Naive thymus-derived CD4-positive, alpha-beta T cell (primary cell): ENCODE measurements around the gene SIK2. TPM values are rescaled to one million over a fixed set of nuclear protein-coding genes. Genes with fewer than 3 reads are reported as not detected.

ENCODE experiments used
- ATAC-seq: fragments of 150-1000 bp; cut with Tn5 transposase; 2 replicates; pipeline ENCODE4 v1.10.0; 2021; ENCODE audit warnings: mild to moderate bottlenecking, moderate library complexity
- CTCF ChIA-PET: fragments of 350-600 bp; sonication (Branson Sonifier 250); formaldehyde crosslinking; loops from one replicate; lab custom pipeline; 2021; ENCODE audit warnings: antibody characterized with exemption; lab: Charles Lee
- POLR2A ChIA-PET: fragments of 350-600 bp; sonication (Branson Sonifier 250); formaldehyde crosslinking; loops from one replicate; lab custom pipeline; 2021; ENCODE audit warnings: antibody characterized with exemption, inconsistent platforms; lab: Charles Lee
- DNase-seq, 9 donors: peaks; one replicate each; pipeline versions ENCODE4 v3.0.0 to v3.0.0-alpha.2; 2020 to 2022; ENCODE audit warnings: mixed read lengths in 1 of 9
- H3K27ac ChIP-seq: one replicate; pipeline ENCODE4 v1.7.0; 2013; ENCODE audit warnings: mild to moderate bottlenecking, low read depth, low read length, moderate library complexity
- H3K27me3 ChIP-seq, 2 donors: one replicate each; pipeline ENCODE4 v1.7.0; 2013; ENCODE audit warnings: low read length in 2 of 2, mild to moderate bottlenecking in 2 of 2, moderate library complexity in 2 of 2; ENCODE audit not compliant: control insufficient read depth in 2 of 2, insufficient read depth in 2 of 2
- H3K36me3 ChIP-seq, 3 experiments: 1 replicate in 2 of 3; 2 replicates in 1 of 3; pipeline ENCODE4 v1.7.0; 2013; ENCODE audit warnings: low read length in 3 of 3, mild to moderate bottlenecking in 3 of 3, moderate library complexity in 1 of 3; ENCODE audit not compliant: insufficient read depth in 3 of 3, control insufficient read depth in 2 of 3
- H3K4me1 ChIP-seq, 2 donors: one replicate each; pipeline ENCODE4 v1.7.0; 2013; ENCODE audit warnings: low read length in 2 of 2, mild to moderate bottlenecking in 2 of 2, moderate library complexity in 1 of 2; ENCODE audit not compliant: control insufficient read depth in 2 of 2, insufficient read depth in 2 of 2
- H3K4me3 ChIP-seq: 2 replicates; pipeline ENCODE4 v1.7.0; 2013; ENCODE audit warnings: mild to moderate bottlenecking, low read length
- H3K9me3 ChIP-seq, 3 experiments: 1 replicate in 2 of 3; 2 replicates in 1 of 3; pipeline ENCODE4 v1.7.0; 2013; ENCODE audit warnings: low read length in 3 of 3; ENCODE audit not compliant: control insufficient read depth in 2 of 3
- H3K27ac Mint-ChIP-seq, 9 donors: one replicate each; pipeline ENCODE4 v1.8.0; 2020 to 2022; ENCODE audit warnings: mixed read lengths in 9 of 9, mild to moderate bottlenecking in 8 of 9, moderate library complexity in 5 of 9, inconsistent platforms in 2 of 9
- H3K27me3 Mint-ChIP-seq, 5 donors: one replicate each; pipeline ENCODE4 v1.8.0; 2021 to 2022; ENCODE audit warnings: mixed read lengths in 5 of 5, mild to moderate bottlenecking in 1 of 5
- H3K36me3 Mint-ChIP-seq, 5 donors: one replicate each; pipeline ENCODE4 v1.8.0; 2020 to 2022; ENCODE audit warnings: mixed read lengths in 5 of 5, mild to moderate bottlenecking in 3 of 5, inconsistent platforms in 1 of 5
- H3K4me1 Mint-ChIP-seq, 7 donors: one replicate each; pipeline ENCODE4 v1.8.0; 2020 to 2022; ENCODE audit warnings: mixed read lengths in 7 of 7, mild to moderate bottlenecking in 3 of 7, inconsistent platforms in 1 of 7
- H3K4me3 Mint-ChIP-seq, 10 donors: one replicate each; pipeline ENCODE4 v1.8.0; 2020 to 2022; ENCODE audit warnings: mild to moderate bottlenecking in 10 of 10, mixed read lengths in 10 of 10, moderate library complexity in 6 of 10, inconsistent platforms in 2 of 10
- H3K9me3 Mint-ChIP-seq, 11 donors: one replicate each; pipeline ENCODE4 v1.8.0; 2020 to 2022; ENCODE audit warnings: mixed read lengths in 11 of 11, mild to moderate bottlenecking in 4 of 11, inconsistent platforms in 1 of 11, moderate library complexity in 1 of 11
- intact Hi-C, 2 donors: fragments of 100-400 bp; cut with micrococcal nuclease; formaldehyde crosslinking; loops; one replicate each; pipeline ENCODE4 v1.15.1; 2023
- polyA plus RNA-seq, 2 donors: library from polyadenylated mRNA; unstranded; fragments of 300-500 nt; fragmentation: Illumina TruSeq; gene quantifications; one replicate each; pipeline ENCODE4 v1.2.3, GENCODE V29; 2021
- total RNA-seq, 6 experiments: library from RNA in 5 of 6; stranded (reverse) in 5 of 6; gene quantifications; 1 replicate in 5 of 6; 2 replicates in 1 of 6; pipeline ENCODE4 v1.2.3 and lab custom pipeline; 2021 to 2026

The SIK2 gene
- total and polyA plus RNA-seq, 7 experiments from 2014 or later, result 0.19 to 12.9 (median 9.4) TPM

DNA sequence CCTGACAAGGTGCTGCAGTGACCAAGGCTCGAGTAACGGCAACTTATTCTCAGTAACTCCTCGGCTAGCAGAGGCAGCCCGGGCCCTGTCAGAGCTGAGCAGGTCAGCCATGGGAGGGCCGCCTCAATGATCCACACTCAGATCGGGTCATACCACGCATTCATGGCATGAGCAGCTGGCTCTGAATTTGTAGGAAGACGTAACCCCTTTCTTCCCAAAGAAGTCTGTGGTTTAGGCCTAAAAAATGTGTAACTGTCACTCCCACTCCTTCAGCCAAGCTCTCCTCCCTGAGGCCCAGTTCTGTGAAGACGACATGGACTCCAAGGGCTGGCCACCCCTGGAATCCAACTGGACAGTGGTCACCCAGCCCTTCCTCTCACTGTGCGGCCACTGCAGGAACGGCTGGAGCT lies 133.9 kb downstream of the SIK2 start:
- ChIA-PET POLR2A (no interaction called here), CTCF (interaction anchor here (1.2 kb wide), 1 partner anchor 26 kb away, joined by 4 read pairs; no protein-coding TSS in a partner anchor)
- no peaks in the 10 kb centered on the region for H3K27me3 Mint-ChIP-seq
- Histone ChIP-seq H3K36me3 (peaks cover 0 to 20% (median 0%) of the 10 kb centered on the region in 3 experiments), H3K9me3 (no peaks in the 10 kb centered on the region), H3K27me3 (no peaks in the 10 kb centered on the region), H3K27ac (no peak overlapping the region), H3K4me1 (no peaks in the 10 kb centered on the region), H3K4me3 (no peak overlapping the region)
- DNase-seq, result no peak
- peak overlapping the region in 7 of 9 donors; percentile 21 to 84 (median 57) for H3K27ac Mint-ChIP-seq
- no peak for ATAC-seq
- peak overlapping the region in 1 of 10 donors; percentile 10 for H3K4me3 Mint-ChIP-seq
- no peaks in the 10 kb centered on the region for H3K9me3 Mint-ChIP-seq
- peaks cover 3 to 16% (median 7%) of the 10 kb centered on the region in 5 donors for H3K36me3 Mint-ChIP-seq
- intact Hi-C loops, result no loop called here
- peaks cover 2 to 22% (median 19%) of the 10 kb centered on the region in 7 donors for H3K4me1 Mint-ChIP-seq

GRCh38 chr11:111736621-111737443 lies 134.6 kb downstream of the SIK2 start:
- Histone ChIP-seq H3K4me1 (no peaks in the 10 kb centered on the region), H3K4me3 (no peak overlapping the region), H3K9me3 (no peaks in the 10 kb centered on the region), H3K36me3 (peaks cover 0 to 26% (median 0%) of the 10 kb centered on the region in 3 experiments), H3K27ac (no peak overlapping the region), H3K27me3 (no peaks in the 10 kb centered on the region)
- H3K36me3 Mint-ChIP-seq, result peaks cover 8 to 22% (median 12%) of the 10 kb centered on the region in 5 donors
- intact Hi-C loops, result no loop called here
- no peak for ATAC-seq
- peak overlapping the region in 8 of 9 donors; percentile 44 to 86 (median 63) for H3K27ac Mint-ChIP-seq
- H3K9me3 Mint-ChIP-seq, result no peaks in the 10 kb centered on the region
- DNase-seq, result peak in 1 of 9 donors; percentile 5
- H3K4me3 Mint-ChIP-seq, result peak overlapping the region in 1 of 10 donors; percentile 10
- H3K27me3 Mint-ChIP-seq, result no peaks in the 10 kb centered on the region
- POLR2A ChIA-PET, result no interaction called here
- CTCF ChIA-PET, result interaction anchor here (0.5 to 1.2 kb wide), 2 partner anchors 25 to 195 kb away, joined by 3 to 4 read pairs; no protein-coding TSS in a partner anchor
- peaks cover 4 to 22% (median 19%) of the 10 kb centered on the region in 7 donors for H3K4me1 Mint-ChIP-seq

DNA sequence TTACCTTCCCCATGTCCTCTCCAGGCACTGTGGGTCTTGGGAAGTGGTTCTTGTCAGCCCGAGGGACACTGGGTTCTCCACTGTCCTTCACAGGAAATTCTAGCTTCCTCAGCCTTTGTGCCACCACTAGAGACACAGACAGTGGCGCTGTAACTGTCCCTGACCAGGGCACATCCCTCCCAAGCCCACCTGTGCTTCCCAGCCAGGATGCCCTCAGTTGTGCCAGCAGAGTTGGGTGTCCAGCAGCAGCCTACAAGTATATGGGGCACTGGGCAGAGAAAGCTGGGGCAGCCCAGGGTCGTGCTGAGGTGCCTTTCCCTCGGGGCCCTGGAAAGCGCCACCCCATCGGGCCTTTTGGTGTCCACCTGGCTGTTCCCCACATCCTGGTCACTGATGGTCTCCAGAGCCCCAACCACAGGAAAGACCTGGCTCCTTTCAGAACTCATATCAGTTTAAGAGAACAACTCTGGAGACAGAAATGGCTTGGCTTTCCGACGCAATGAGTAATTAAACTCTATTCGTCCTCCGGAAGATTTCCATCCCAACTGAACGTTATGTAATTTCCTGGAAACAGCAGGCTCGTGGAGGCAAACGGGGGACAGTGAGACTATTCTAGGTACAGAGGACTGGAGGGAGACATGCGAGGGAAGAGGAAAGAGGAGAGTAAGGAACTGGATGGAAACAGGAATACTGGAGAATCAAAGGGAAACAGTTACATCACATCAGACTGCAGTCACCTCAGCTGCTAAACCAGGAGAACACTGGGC lies 135.4 kb downstream of the SIK2 start:
- H3K4me1 ChIP-seq, result no peaks in the 10 kb centered on the region
- POLR2A ChIA-PET, result no interaction called here
- Mint-ChIP-seq H3K27ac (peak overlapping the region in 7 of 9 donors; percentile 6 to 86 (median 36)), H3K9me3 (no peaks in the 10 kb centered on the region), H3K27me3 (no peaks in the 10 kb centered on the region), H3K4me1 (peaks cover 4 to 22% (median 19%) of the 10 kb centered on the region in 7 donors), H3K36me3 (peaks cover 8 to 23% (median 13%) of the 10 kb centered on the region in 5 donors), H3K4me3 (no peak overlapping the region)
- CTCF ChIA-PET, result interaction anchor here (0.5 kb wide), 1 partner anchor 194 kb away, joined by 3 read pairs; no protein-coding TSS in a partner anchor
- peaks cover 0 to 28% (median 0%) of the 10 kb centered on the region in 3 experiments for H3K36me3 ChIP-seq
- ATAC-seq (no peak), DNase-seq (no peak)
- H3K9me3 ChIP-seq, result no peaks in the 10 kb centered on the region
- intact Hi-C loops, result no loop called here
- no peaks in the 10 kb centered on the region for H3K27me3 ChIP-seq
- H3K27ac ChIP-seq, result no peak overlapping the region
- H3K4me3 ChIP-seq, result no peak overlapping the region

GRCh38 chr11:111739299-111739698 lies 137.1 kb downstream of the SIK2 start:
- DNase-seq (no peak), ATAC-seq (no peak)
- H3K36me3 Mint-ChIP-seq, result peaks cover 12 to 34% (median 21%) of the 10 kb centered on the region in 5 donors
- intact Hi-C loops, result no loop called here
- H3K4me1 Mint-ChIP-seq, result peaks cover 4 to 22% (median 19%) of the 10 kb centered on the region in 7 donors
- no peak overlapping the region for H3K27ac ChIP-seq
- H3K4me3 ChIP-seq, result no peak overlapping the region
- no peaks in the 10 kb centered on the region for H3K4me1 ChIP-seq
- H3K27me3 Mint-ChIP-seq, result no peaks in the 10 kb centered on the region
- no peaks in the 10 kb centered on the region for H3K9me3 Mint-ChIP-seq
- POLR2A ChIA-PET, result no interaction called here
- CTCF ChIA-PET, result no interaction called here
- peak overlapping the region in 4 of 9 donors; percentile 14 to 69 (median 42) for H3K27ac Mint-ChIP-seq
- H3K9me3 ChIP-seq, result no peaks in the 10 kb centered on the region
- H3K4me3 Mint-ChIP-seq, result no peak overlapping the region
- H3K36me3 ChIP-seq, result peaks cover 0 to 43% (median 4%) of the 10 kb centered on the region in 3 experiments
- H3K27me3 ChIP-seq, result no peaks in the 10 kb centered on the region

GRCh38 chr11:111741751-111742150 lies 139.5 kb downstream of the SIK2 start:
- Histone ChIP-seq H3K27me3 (no peaks in the 10 kb centered on the region), H3K36me3 (peaks cover 9 to 62% (median 9%) of the 10 kb centered on the region in 3 experiments), H3K9me3 (no peaks in the 10 kb centered on the region), H3K27ac (no peak overlapping the region), H3K4me3 (no peak overlapping the region), H3K4me1 (no peaks in the 10 kb centered on the region)
- DNase-seq (no peak), ATAC-seq (no peak)
- ChIA-PET CTCF (interaction anchor here (0.9 kb wide), 1 partner anchor 105 kb away, joined by 3 read pairs; no protein-coding TSS in a partner anchor), POLR2A (interaction anchor here (0.6 kb wide), 1 partner anchor 11 kb away, joined by 3 read pairs; no protein-coding TSS in a partner anchor)
- peaks cover 0 to 3% (median 0%) of the 10 kb centered on the region in 11 donors for H3K9me3 Mint-ChIP-seq
- peaks cover 27 to 53% (median 34%) of the 10 kb centered on the region in 5 donors for H3K36me3 Mint-ChIP-seq
- no peak overlapping the region for H3K4me3 Mint-ChIP-seq
- peaks cover 2 to 12% (median 5%) of the 10 kb centered on the region in 7 donors for H3K4me1 Mint-ChIP-seq
- peak overlapping the region in 2 of 9 donors; percentile 5 to 17 for H3K27ac Mint-ChIP-seq
- no peaks in the 10 kb centered on the region for H3K27me3 Mint-ChIP-seq
- intact Hi-C loops, result no loop called here

DNA sequence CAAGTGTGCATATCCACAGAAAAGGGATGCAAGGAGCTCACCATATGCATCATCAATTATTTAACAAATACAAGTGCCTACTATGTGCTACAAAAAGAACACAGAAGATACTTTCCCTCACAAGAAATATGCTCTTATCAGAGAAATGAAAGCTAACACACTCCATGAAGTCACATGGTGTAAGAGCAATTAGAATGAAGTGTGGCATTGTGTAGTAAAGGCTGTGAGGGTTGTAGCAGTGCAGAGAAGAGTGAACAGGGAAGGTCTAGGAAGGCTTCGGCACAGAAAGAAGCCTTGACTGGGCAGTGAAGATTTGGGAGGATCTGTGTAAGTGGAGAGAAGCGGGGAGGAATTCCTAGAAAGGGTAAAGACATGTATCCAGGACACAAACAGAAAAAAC lies 141.5 kb downstream of the SIK2 start:
- ATAC-seq, result no peak
- Mint-ChIP-seq H3K36me3 (peaks cover 33 to 67% (median 43%) of the 10 kb centered on the region in 5 donors), H3K4me3 (no peak overlapping the region), H3K4me1 (peaks cover 0 to 7% (median 2%) of the 10 kb centered on the region in 7 donors), H3K27me3 (no peaks in the 10 kb centered on the region), H3K27ac (peak overlapping the region in 3 of 9 donors; percentile 1 to 34 (median 3)), H3K9me3 (peaks cover 0 to 3% (median 0%) of the 10 kb centered on the region in 11 donors)
- ChIA-PET CTCF (no interaction called here), POLR2A (no interaction called here)
- no peak for DNase-seq
- no peaks in the 10 kb centered on the region for H3K4me1 ChIP-seq
- no peaks in the 10 kb centered on the region for H3K9me3 ChIP-seq
- no peak overlapping the region for H3K4me3 ChIP-seq
- no peak overlapping the region for H3K27ac ChIP-seq
- peaks cover 9 to 71% (median 9%) of the 10 kb centered on the region in 3 experiments for H3K36me3 ChIP-seq
- H3K27me3 ChIP-seq, result no peaks in the 10 kb centered on the region
- intact Hi-C loops, result no loop called here
